Activated T-helper 17 cell treated with anti-CD3 and anti-CD28 coated beads, Interleukin-2, amount 50 U/mL, for 72 hours (primary cell): ENCODE measurements around the gene APBB1. TPM values are rescaled to one million over a fixed set of nuclear protein-coding genes. Genes with fewer than 3 reads are reported as not detected.

ENCODE experiments used
- ATAC-seq: fragments of 150-1000 bp; cut with Tn5 transposase; replicated peaks from 2 replicates; pipeline ENCODE4 v1.10.0; 2021; ENCODE audit warnings: mild to moderate bottlenecking, moderate library complexity
- H3K27ac Mint-ChIP-seq: one replicate; pipeline ENCODE4 v1.8.0; 2022; ENCODE audit warnings: mixed read lengths
- H3K27me3 Mint-ChIP-seq: one replicate; pipeline ENCODE4 v1.8.0; 2022; ENCODE audit warnings: mixed read lengths
- H3K36me3 Mint-ChIP-seq: one replicate; pipeline ENCODE4 v1.8.0; 2022; ENCODE audit warnings: low read depth, mild to moderate bottlenecking, mixed read lengths
- H3K4me1 Mint-ChIP-seq: one replicate; pipeline ENCODE4 v1.8.0; 2022; ENCODE audit warnings: mixed read lengths
- H3K4me3 Mint-ChIP-seq: one replicate; pipeline ENCODE4 v1.8.0; 2022; ENCODE audit warnings: mild to moderate bottlenecking, mixed read lengths
- H3K9me3 Mint-ChIP-seq: one replicate; pipeline ENCODE4 v1.8.0; 2022; ENCODE audit warnings: mixed read lengths
- total RNA-seq, 2 donors: library from RNA; stranded (reverse); gene quantifications; one replicate each; pipeline ENCODE4 v1.2.3, GENCODE V29; 2022

APBB1 gene
- total RNA-seq, 2 donors from 2014 or later = 46.1 to 62.5 TPM

- Mint-ChIP-seq H3K36me3 (no peaks in the 10 kb centered on the region), H3K27me3 (no peaks in the 10 kb centered on the region), H3K27ac (no peak overlapping the region), H3K9me3 (no peaks in the 10 kb centered on the region), H3K4me1 (no peaks in the 10 kb centered on the region), H3K4me3 (no peak overlapping the region)
- ATAC-seq = peak; percentile 58
Observed at GRCh38 chr11:6437993-6438392, 19.1 kb upstream of the APBB1 start.

GRCh38 chr11:6437423-6437822, 18.5 kb upstream of the APBB1 start:
- Mint-ChIP-seq H3K4me1 (no peaks in the 10 kb centered on the region), H3K36me3 (no peaks in the 10 kb centered on the region), H3K9me3 (no peaks in the 10 kb centered on the region), H3K27me3 (no peaks in the 10 kb centered on the region), H3K4me3 (no peak overlapping the region), H3K27ac (no peak overlapping the region)
- no peak for ATAC-seq

- Mint-ChIP-seq H3K27ac (no peak overlapping the region), H3K4me1 (peaks cover 6% of the 10 kb centered on the region), H3K4me3 (no peak overlapping the region), H3K9me3 (no peaks in the 10 kb centered on the region), H3K27me3 (no peaks in the 10 kb centered on the region), H3K36me3 (no peaks in the 10 kb centered on the region)
- ATAC-seq = no peak
Observed at GRCh38 chr11:6433998-6434660, 15.2 kb upstream of the APBB1 start.

GRCh38 chr11:6431861-6432260, 13.0 kb upstream of the APBB1 start:
- Mint-ChIP-seq H3K27me3 (no peaks in the 10 kb centered on the region), H3K27ac (no peak overlapping the region), H3K4me3 (no peak overlapping the region), H3K4me1 (peaks cover 6% of the 10 kb centered on the region), H3K36me3 (no peaks in the 10 kb centered on the region), H3K9me3 (no peaks in the 10 kb centered on the region)
- no peak for ATAC-seq

- H3K27ac Mint-ChIP-seq = no peak overlapping the region
- peaks cover 12% of the 10 kb centered on the region for H3K27me3 Mint-ChIP-seq
- no peak overlapping the region for H3K4me3 Mint-ChIP-seq
- no peak for ATAC-seq
- no peaks in the 10 kb centered on the region for H3K36me3 Mint-ChIP-seq
- H3K9me3 Mint-ChIP-seq = no peaks in the 10 kb centered on the region
- peaks cover 6% of the 10 kb centered on the region for H3K4me1 Mint-ChIP-seq
Observed at GRCh38 chr11:6427516-6427915, 8.6 kb upstream of the APBB1 start.

GRCh38 chr11:6420677-6421076, 1.8 kb upstream of the APBB1 start:
- Mint-ChIP-seq H3K27me3 (peaks cover 15% of the 10 kb centered on the region), H3K27ac (no peak overlapping the region), H3K4me3 (no peak overlapping the region), H3K4me1 (peaks cover 4% of the 10 kb centered on the region), H3K36me3 (no peaks in the 10 kb centered on the region), H3K9me3 (no peaks in the 10 kb centered on the region)
- ATAC-seq = no peak

GRCh38 chr11:6418557-6419008, 311 bp downstream of the APBB1 start:
- H3K36me3 Mint-ChIP-seq = no peaks in the 10 kb centered on the region
- H3K9me3 Mint-ChIP-seq = no peaks in the 10 kb centered on the region
- H3K4me1 Mint-ChIP-seq = peaks cover 4% of the 10 kb centered on the region
- no peak overlapping the region for H3K4me3 Mint-ChIP-seq
- H3K27me3 Mint-ChIP-seq = peaks cover 5% of the 10 kb centered on the region
- no peak overlapping the region for H3K27ac Mint-ChIP-seq
- no peak for ATAC-seq

GRCh38 chr11:6417907-6418556, 862 bp downstream of the APBB1 start:
- H3K36me3 Mint-ChIP-seq = no peaks in the 10 kb centered on the region
- no peak for ATAC-seq
- peaks cover 4% of the 10 kb centered on the region for H3K4me1 Mint-ChIP-seq
- no peaks in the 10 kb centered on the region for H3K9me3 Mint-ChIP-seq
- peaks cover 3% of the 10 kb centered on the region for H3K27me3 Mint-ChIP-seq
- no peak overlapping the region for H3K27ac Mint-ChIP-seq
- H3K4me3 Mint-ChIP-seq = no peak overlapping the region

GRCh38 chr11:6415797-6416196, 3.1 kb downstream of the APBB1 start:
- H3K27ac Mint-ChIP-seq = no peak overlapping the region
- H3K9me3 Mint-ChIP-seq = no peaks in the 10 kb centered on the region
- no peak overlapping the region for H3K4me3 Mint-ChIP-seq
- H3K4me1 Mint-ChIP-seq = peaks cover 2% of the 10 kb centered on the region
- H3K36me3 Mint-ChIP-seq = peaks cover 7% of the 10 kb centered on the region
- no peak for ATAC-seq
- H3K27me3 Mint-ChIP-seq = no peaks in the 10 kb centered on the region

GRCh38 chr11:6414874-6415328, 4.0 kb downstream of the APBB1 start:
- Mint-ChIP-seq H3K4me3 (no peak overlapping the region), H3K36me3 (peaks cover 14% of the 10 kb centered on the region), H3K4me1 (no peaks in the 10 kb centered on the region), H3K27ac (no peak overlapping the region), H3K27me3 (no peaks in the 10 kb centered on the region), H3K9me3 (no peaks in the 10 kb centered on the region)
- ATAC-seq = peak; percentile 69

GRCh38 chr11:6413791-6414201, 5.1 kb downstream of the APBB1 start:
- no peaks in the 10 kb centered on the region for H3K9me3 Mint-ChIP-seq
- H3K36me3 Mint-ChIP-seq = peaks cover 24% of the 10 kb centered on the region
- no peaks in the 10 kb centered on the region for H3K27me3 Mint-ChIP-seq
- H3K4me3 Mint-ChIP-seq = no peak overlapping the region
- no peaks in the 10 kb centered on the region for H3K4me1 Mint-ChIP-seq
- peak; percentile 76 for ATAC-seq
- H3K27ac Mint-ChIP-seq = no peak overlapping the region

- no peak overlapping the region for H3K27ac Mint-ChIP-seq
- no peak overlapping the region for H3K4me3 Mint-ChIP-seq
- peaks cover 29% of the 10 kb centered on the region for H3K36me3 Mint-ChIP-seq
- peaks cover 14% of the 10 kb centered on the region for H3K4me1 Mint-ChIP-seq
- ATAC-seq = no peak
- no peaks in the 10 kb centered on the region for H3K9me3 Mint-ChIP-seq
- no peaks in the 10 kb centered on the region for H3K27me3 Mint-ChIP-seq
Observed at GRCh38 chr11:6411594-6412031, 7.3 kb downstream of the APBB1 start.

GRCh38 chr11:6410695-6411430, 8.0 kb downstream of the APBB1 start:
- Mint-ChIP-seq H3K4me1 (peaks cover 21% of the 10 kb centered on the region), H3K36me3 (peaks cover 29% of the 10 kb centered on the region), H3K4me3 (no peak overlapping the region), H3K9me3 (no peaks in the 10 kb centered on the region), H3K27ac (no peak overlapping the region), H3K27me3 (no peaks in the 10 kb centered on the region)
- no peak for ATAC-seq

GRCh38 chr11:6406370-6406769, 12.5 kb downstream of the APBB1 start:
- H3K4me1 Mint-ChIP-seq = peaks cover 49% of the 10 kb centered on the region
- H3K4me3 Mint-ChIP-seq = no peak overlapping the region
- H3K9me3 Mint-ChIP-seq = no peaks in the 10 kb centered on the region
- H3K27me3 Mint-ChIP-seq = no peaks in the 10 kb centered on the region
- ATAC-seq = no peak
- peaks cover 39% of the 10 kb centered on the region for H3K36me3 Mint-ChIP-seq
- H3K27ac Mint-ChIP-seq = peak overlapping the region; percentile 9

- Mint-ChIP-seq H3K9me3 (no peaks in the 10 kb centered on the region), H3K27ac (no peak overlapping the region), H3K27me3 (no peaks in the 10 kb centered on the region), H3K36me3 (peaks cover 33% of the 10 kb centered on the region), H3K4me3 (no peak overlapping the region), H3K4me1 (peaks cover 49% of the 10 kb centered on the region)
- ATAC-seq = no peak
Observed at GRCh38 chr11:6405846-6406245, 13.0 kb downstream of the APBB1 start.
